DMS114 treated with DMSO at 0.1 percent for 48 hours (cell line): ENCODE data around the gene PRKCE.

Experiments used
- DNase-seq: peaks from one replicate; lab custom pipeline; 2025; ENCODE audit not compliant: unreplicated experiment; lab: John Stamatoyannopoulos, UW

Gene PRKCE

DNA sequence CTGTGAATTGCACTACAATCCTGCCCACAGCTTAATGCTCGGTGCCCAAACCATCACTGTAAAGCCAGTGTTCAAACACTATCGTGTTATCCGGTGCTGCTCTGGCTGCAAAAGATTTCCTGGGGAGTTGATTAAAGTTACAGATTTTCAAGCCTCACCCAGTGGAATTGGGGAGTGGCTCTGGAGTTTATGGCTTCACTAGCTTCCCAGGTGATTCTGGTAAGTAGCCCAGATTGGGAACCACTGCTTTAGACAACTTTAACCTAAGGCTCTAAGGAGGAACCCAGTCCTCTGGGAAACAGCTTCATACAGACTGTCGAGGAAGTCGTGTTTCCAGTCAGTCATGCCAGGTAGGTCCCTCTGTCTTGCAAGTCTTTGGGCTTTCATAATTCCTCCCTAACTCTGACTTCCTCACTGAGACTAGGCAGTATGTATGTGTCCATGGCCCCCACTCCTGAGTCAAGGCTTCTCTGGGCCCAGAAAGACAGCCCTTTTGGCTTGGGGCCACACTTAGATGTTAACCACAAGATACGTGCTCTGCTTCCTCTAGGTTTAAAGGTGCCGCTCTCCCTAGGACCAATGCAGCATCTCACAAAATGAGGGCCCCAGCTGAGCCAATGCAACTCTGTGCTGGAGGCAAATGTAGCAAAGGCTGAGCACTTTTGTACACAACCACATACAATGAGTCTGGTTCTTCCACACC is 299.7 kb downstream of the PRKCE start:
- no peak for DNase-seq

DNA sequence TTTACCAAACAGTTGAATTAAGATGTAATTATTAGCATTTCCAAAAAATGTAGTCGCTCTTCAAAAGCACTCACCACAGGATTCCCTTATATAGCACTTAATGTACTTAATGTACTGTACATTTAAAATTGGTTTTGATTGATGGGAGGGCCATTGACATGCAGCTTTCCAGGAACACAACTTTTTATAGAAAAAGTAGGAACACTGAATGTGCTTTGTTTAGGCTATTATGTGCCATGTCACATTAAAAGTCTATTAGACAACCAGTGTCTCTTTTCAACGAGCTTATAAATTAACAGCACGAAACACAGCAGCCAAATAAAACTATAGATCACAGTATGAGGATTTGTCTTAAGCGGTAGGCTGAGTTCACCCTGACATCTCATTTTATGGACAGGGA is 301.1 kb downstream of the PRKCE start:
- no peak for DNase-seq

DNA sequence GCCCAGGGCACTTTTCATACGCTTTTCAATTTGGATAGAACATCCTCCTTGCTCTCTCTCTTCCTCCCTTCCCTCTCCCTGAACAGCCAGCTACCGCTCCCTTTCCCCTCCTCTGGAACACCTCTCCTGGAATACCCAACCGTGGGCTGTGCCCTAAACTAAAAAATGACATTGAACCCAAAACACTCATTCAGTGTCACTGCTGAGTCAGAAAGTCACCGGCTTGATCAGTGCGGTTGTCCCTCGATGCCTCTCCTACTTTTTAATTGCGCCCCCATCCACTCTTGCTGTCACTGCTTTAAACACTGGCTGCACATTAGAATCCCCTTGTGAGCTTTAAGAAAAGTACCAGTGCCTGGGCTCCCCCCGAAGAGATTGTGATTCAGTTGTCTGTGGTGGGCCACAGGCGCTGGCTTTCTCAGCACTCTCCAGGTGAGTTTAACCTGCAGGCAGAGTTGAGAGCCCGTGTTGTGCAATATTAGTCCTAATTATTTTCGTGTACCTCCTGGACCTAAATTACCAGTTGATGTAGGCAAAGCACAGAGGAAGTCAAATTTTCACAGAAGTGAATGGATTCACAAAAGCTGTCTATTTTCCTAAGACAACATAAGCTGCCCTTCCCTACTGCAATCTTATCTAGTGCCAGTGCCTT is 302.0 kb downstream of the PRKCE start:
- DNase-seq, result no peak

DNA sequence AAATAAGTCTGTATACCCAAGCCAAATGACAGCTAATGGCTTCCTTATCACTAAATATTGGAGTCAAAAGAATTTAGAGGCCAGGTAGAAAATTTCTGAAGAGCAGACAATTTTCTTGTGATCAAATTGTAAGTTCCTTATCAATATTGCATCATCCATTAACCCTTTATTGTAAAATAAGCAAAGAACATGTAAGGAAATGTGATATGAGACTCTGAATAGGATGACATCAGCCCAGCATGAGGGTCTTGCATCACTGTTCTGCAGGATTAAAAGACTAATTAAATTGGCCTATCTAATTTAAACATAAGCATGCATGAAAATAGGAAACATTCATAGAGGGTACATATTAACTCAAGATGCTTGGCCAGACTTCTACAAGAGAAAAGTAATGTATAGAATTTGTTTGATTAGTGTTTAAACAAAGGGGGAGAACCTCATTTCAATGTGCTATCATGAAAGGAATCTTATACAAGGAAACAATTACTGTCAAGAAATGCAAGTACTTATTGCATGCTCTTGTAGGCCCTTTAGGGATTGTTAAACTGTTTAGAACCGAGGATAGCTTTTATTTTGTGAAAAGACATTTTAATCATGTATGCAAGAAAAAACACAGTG is 302.9 kb downstream of the PRKCE start:
- DNase-seq, result no peak

DNA sequence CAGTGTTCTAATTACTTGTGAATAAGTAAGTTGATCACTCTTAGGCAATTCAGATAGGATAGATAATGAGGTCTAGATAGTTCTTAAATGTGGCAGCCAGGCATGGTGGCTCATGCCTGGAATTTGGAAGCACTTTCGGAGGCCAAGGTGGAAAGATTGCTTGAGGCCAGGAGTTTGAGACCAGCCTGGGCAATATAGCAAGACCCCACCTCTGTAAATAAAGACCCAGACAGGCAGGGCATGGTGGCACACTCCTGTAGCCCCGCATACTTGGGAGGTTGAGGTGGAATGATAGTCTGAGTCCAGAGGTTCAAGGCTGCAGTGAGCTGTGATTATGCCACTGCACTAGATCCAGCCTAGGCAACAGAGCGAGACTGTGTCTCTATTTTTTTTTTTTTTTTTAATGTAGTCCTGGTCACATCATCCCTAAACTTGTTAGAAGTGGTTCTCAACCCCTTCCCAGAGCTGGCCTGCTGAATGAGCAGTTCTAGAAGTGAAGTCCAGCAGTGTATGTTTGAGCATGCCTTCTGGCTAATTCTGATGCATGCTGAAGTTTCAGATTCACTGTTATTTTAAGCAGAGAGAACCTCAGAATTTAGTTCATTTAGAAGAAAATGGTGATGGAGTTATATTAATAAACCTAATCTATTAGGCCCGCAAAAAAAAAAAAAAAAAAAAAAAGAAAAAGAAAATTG is 306.2 kb downstream of the PRKCE start:
- no peak for DNase-seq

DNA sequence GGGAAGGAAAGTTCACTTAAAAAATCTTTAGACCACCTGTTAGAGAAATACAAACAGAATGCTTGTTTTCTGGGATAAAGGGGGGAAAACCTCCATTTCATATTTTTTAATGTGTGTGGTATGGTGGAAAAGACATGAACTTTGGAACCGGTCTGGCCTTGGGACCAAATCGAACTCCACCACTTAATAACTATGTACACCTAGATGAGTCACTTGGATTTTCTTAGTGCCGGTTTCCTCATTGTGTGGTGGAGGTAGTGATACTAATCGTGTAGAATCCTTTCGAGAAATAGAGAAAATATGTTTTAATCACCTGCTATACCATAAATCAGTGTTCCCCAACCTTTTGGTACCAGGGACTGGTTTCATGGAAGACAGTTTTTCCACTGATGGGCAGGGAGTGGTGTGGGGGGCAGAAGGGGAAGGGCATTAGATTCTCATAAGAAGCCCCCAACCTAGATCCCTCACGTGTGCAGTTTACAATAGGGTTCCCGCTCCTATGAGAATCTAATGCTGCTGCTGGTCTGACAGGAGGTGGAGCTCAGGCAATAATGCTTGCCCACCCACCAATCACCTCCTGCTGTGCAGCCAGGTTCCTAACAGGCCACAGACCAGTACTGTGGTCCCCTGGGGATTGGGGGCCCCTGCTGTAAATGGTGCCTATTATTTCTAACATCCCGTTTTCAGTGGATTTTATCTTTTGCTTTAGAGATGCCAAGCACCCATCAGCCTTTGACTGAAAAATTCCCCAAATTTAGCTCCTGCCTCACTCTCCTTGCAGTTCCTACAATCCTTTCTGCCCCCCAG is 308.8 kb downstream of the PRKCE start:
- DNase-seq, result no peak

DNA sequence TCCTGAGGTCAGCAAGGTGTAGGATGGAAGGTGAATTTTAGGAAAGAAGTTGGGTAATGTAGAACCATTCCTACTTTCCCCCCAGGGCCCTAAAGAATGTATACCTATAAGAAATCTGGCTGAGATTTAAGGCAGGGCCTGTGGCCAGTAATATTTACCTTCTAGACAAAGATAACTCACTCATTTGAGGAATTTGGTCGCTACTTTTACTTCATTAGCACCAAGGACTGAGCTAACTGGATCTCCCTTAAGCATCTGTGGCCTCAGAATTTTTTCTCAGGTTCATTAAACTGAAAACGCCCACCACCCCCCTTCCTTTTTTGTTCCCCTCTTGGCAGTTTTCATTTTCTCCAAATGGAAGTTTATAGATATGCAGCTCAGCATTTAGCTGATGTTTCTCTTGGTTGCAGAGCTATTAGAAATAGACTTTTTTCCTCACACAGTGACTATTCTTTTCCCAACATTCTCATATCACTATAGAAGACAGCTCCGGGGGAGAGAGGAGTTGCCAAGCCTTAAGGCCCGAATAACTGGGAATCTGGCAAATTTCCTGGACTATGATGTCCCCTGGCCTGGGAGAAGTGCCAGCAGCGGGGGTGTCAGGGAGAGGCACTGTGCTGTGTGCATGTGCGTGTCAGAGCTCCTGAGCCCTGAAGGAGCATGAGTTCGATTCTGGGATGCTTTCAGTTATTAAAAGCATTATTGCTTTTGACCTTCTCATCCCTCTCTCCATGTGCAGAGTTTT is 310.9 kb downstream of the PRKCE start:
- DNase-seq, result no peak

DNA sequence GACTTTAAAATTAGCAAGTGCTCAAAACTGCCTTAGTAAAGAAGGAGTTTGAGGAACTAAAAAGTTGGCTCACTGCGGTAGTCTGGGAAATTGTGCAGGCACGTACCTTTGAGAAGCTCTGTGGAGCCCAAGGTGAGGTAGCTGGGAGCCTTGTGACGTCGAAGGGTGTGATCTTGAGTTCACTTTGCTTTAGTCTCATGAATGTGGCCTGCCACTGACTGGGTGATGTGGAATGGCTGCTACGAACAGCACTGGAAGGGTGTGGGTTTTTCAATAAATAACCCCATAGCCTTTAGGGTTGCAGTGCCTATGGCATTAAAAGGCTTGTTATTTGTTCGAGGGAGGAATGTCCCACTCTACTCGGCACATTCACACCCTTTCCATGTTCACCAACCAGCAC is 312.3 kb downstream of the PRKCE start:
- no peak for DNase-seq

DNA sequence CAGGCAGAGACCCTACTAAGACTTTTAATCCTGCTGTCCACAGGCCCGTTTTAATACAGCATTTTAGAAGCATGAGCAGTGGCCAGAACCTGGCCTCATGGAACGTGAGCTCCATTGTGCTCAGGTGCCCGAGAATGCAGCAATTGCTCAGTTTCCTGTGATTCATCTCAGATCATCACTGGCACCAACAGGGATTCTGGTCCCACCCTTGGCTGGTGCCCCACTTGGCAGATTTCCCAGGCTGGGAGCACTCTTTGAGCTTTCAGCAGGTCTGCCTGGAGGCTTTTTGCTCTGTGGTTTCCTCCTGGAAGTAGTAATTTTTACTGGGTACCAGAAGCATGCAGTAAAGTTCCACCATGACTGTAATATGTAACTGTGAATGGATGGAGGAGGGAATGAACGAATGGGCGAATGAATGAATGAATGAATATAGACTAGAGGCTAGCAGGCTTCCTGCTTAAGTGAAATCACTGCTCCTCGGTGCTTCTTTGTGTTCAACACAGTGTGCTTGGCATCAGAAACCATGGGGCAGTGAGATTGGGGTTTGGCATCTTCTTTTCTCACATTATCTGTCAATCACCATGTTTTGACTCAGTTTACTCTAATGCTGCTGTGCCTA is 312.9 kb downstream of the PRKCE start:
- DNase-seq, result no peak

DNA sequence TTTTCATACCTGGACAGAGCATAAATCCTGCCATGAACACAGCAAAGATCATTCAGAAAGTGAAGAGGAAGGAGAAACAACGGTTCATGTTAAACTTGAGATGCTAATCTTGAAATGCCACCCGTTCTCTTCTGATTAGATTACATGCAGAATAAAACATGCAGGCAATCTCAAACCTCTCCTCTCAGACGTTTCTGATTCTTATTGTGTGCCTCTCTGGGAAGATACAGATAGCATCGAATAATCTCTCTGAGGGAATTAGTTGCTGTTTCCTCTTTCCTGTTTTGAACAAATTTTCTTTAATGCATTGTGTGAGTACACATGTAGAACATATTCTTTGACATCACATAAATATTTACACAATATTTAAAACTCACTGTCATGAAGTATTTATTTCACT is 313.4 kb downstream of the PRKCE start:
- DNase-seq, result no peak

DNA sequence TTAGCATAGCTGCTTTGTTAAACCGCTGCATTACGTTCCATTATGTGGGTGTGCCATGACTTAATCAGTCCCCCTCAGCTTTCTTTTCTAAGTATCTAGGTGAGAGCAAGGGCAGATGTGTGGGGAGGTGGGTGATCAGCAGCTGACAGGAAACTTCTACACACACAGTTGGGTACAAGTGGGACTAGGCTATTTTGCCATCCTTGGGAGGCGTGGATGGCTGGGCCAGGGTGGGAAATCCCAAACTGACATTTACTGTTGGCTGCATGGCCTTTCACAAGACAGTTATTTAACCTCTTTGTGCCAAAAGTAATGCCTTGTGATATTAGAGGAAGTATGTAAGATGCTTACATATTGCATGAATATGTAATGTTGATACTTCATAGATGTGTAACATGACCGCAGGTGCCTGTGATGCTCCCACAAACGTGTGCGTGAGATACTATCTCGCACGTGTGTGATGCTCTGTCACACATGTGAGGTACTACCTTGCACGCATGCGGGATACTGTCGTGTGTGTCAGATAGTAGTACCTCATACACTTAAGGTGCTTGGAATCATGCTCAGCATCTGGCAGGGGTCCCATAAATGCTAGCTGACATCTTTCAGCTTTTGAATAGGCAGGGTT is 314.5 kb downstream of the PRKCE start:
- DNase-seq, result no peak

DNA sequence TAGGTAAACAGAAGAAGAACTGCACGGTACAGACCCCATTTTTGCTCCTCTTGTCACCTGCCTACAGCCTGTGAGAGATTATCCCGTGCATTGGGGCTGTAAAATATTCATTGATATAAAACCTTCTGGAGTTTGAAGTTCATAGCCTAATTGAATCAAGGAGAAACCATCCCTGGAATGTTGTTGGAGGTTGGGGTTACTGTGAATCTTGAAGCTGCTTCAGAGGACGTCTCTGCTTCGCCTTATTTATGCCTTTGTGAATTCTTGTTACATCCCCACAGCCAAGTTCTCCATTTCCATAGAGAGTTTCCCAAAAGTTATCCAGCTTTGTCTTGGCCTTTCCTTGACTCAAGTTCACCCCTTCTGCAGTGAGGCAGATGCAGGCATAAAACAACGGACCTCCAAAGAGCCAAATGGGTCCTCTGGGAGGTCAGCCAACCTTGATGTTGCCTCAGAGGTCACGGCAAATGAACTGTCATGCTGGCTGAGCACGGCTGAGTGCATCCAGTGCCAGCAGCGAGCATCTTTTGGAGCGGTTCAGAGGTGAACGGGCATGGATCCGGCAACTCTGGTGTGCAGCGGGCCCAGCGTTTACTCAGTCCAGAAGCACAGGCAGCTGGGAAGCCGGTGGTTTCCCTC is 317.6 kb downstream of the PRKCE start:
- DNase-seq, result no peak

DNA sequence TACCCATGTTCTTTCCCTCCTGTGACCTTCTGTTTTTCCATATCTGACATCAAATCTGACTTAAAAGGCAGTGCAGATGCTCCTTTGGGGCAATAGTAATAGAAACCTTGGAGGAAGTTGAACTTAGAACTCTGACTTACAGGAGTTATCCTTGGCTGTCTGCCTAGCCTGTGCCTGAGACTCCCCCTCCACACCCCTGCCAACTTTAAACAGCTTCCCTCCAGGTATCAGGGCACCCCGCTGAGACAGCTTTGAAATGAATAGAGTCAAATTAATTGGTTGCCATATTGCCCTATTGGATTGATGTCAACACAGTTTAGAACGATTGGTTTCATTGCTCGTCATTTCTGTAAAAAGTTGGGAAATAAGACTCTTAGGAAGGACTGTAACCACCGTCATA is 322.0 kb downstream of the PRKCE start:
- no peak for DNase-seq

DNA sequence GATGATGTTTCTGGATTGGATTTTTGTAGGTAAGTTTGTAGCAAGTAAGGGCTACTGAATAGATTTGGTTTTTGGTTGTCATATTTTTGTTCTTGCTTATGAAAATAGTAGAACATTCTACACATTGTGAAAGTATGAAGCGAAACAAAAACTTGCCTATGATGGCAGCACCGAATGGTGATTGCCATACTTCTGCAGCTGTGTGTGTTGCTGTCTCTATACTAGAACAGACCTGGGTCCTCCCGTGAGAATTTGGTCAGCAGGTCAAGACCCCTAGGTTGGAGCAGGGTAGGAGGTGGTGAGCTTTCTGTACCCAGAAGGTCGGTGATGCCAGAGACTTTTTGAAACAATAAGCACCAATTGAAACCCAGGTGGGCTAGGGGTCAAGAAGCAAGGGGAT is 322.6 kb downstream of the PRKCE start:
- DNase-seq, result no peak

DNA sequence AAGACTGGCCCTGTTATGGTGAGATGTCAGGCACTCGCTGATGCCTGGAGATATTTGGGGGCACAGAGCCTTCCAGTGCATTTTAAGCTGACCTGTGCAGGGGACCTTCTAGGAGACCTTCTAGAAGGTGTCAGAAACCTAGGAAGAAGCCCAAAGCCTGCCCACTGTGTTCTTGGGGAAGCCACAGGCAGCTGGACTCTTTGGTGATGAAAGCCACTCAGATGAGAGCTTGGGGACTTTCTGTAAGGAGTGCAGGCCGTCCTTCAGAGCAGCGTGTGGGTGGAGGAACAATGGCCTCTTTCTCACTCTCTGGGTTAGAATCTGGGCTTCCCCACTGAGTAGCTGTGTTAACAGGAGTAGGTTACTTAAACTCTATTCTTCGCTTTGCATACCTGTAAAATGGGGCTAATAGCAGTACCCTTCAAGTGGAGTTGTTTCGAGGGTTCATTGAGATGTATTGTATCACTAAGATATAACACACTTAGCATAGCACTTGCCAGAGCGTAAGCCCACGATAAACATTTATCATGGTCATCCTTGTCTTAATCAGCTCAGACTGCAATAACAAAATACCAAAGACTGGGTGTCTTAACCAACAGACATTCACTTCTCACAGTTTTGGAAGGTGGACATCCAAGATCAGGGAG is 323.4 kb downstream of the PRKCE start:
- DNase-seq, result no peak

DNA sequence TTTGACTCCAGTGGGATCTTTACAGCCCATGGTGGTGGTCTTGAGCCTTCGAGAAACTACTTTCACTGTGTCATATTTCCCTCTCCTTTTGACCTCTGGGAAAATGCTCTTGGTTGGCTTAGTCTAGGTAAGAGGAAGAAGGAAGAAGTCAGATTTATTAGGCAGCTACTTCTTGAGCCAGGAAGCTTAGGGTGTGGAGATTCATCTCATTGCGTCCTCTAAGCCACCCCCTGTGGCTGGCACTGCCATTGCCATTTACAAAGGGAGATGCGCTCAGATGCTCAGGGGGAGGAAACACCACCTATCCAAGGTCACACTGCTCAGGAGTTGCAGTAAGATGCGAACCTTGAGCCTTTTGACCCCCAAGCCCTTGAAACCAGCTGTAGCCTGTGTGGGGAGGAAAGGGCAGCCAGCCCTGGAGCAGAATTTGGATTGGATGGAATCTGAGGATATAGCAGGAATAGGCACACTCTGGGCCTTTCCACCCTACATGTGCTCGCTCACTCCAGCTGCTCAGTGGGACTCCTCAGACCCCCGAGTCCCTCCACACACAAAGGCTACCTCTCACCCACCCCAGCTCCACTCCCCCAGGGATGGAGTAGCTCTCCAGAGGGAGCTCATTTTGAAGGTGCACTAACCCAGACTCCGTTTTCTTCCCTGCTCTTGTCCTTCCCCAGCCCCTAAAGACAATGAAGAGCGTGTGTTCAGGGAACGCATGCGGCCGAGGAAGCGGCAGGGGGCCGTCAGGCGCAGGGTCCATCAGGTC is 324.5 kb downstream of the PRKCE start:
- DNase-seq, result no peak

DNA sequence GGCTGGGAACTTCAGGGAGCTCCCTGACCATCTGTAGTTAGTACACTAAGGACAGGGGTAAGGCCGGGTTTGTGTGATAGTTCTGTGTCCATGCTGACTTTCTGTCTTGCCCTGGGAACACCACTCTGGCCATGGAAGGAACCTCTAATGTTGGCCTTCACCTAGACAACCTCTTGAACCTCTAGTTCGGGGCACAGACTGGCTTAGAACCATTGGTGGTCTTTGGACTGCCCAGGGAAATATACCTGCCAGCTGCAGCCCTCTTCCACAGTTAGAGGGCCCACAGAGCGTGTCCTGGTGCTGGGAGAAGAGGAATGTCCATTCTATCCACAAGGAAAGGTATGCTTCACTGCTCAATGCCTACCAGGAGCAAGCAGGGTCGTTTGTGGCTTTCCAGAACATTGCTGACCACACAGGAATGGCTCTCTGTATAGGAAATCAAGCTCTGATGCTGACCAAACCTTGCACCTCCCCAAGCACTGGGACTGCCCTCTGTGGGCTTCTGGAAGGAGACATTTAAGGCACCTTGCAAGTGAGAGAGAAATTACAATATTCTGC is 326.9 kb downstream of the PRKCE start:
- DNase-seq, result no peak

DNA sequence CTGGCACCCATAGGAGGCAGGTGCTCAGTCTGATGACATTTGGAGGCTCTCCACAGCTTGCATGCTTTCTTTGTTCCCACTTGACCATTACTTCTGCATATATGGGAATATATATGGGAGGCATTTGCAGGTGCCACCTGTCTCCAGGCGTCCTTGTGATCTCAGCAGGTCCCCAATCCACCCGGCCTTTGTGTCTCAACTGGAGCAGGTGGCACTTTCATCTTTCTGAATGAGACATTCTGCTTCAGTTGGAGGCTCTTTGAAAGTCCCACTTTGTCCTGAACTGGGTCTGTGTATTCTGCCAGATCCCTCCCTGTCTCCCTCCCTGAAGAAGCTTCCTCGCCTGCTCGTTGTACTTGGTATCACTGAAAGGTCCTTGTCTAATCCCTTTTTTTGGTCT is 327.6 kb downstream of the PRKCE start:
- no peak for DNase-seq
